Measurements from ENCODE around the gene SLC16A1.
A peak's percentile ranks its signal among the peaks of the same experiment; 100 is the strongest.
"Not testable (repeated sequence)": the region's sequence is repeated elsewhere in the genome, so short reads cannot be mapped to it uniquely, and the experiment has no call there.

Gene SLC16A1

GRCh38 chr1:112964347-112964746, 8.4 kb upstream of the SLC16A1 start:
- DNase-seq: no peak

GRCh38 chr1:112961072-112961471, 5.1 kb upstream of the SLC16A1 start:
- no peak for DNase-seq

GRCh38 chr1:112960384-112960783, 4.4 kb upstream of the SLC16A1 start:
- no peak for DNase-seq

- not testable (repeated sequence) for DNase-seq
Observed at GRCh38 chr1:112958236-112958635, 2.2 kb upstream of the SLC16A1 start.

GRCh38 chr1:112957133-112957812, 1.3 kb upstream of the SLC16A1 start:
- DNase-seq: peak; percentile 73

GRCh38 chr1:112956544-112957132, 642 bp upstream of the SLC16A1 start:
- no peak for DNase-seq

GRCh38 chr1:112954945-112955772, 837 bp downstream of the SLC16A1 start:
- DNase-seq: peak; percentile 85

GRCh38 chr1:112954017-112954650, 1.9 kb downstream of the SLC16A1 start:
- DNase-seq: no peak

- DNase-seq: no peak
Observed at GRCh38 chr1:112950426-112950825, 5.6 kb downstream of the SLC16A1 start.

- no peak for DNase-seq
Observed at GRCh38 chr1:112946683-112947082, 9.3 kb downstream of the SLC16A1 start.

- DNase-seq: no peak
Observed at GRCh38 chr1:112939810-112940209, 16.2 kb downstream of the SLC16A1 start.

- no peak for DNase-seq
Observed at GRCh38 chr1:112938210-112938609, 17.8 kb downstream of the SLC16A1 start.

- DNase-seq: no peak
Observed at GRCh38 chr1:112937495-112937894, 18.5 kb downstream of the SLC16A1 start.

GRCh38 chr1:112937070-112937469, 18.9 kb downstream of the SLC16A1 start:
- DNase-seq: no peak

GRCh38 chr1:112935461-112936111, 20.4 kb downstream of the SLC16A1 start:
- no peak for DNase-seq

GRCh38 chr1:112934577-112934976, 21.4 kb downstream of the SLC16A1 start:
- no peak for DNase-seq

- no peak for DNase-seq
Observed at GRCh38 chr1:112933820-112934571, 22.0 kb downstream of the SLC16A1 start.

GRCh38 chr1:112929979-112930378, 26.0 kb downstream of the SLC16A1 start:
- DNase-seq: no peak

- no peak for DNase-seq
Observed at GRCh38 chr1:112927462-112927990, 28.5 kb downstream of the SLC16A1 start.

GRCh38 chr1:112926858-112927257, 29.1 kb downstream of the SLC16A1 start:
- DNase-seq: no peak

GRCh38 chr1:112925015-112925414, 31.0 kb downstream of the SLC16A1 start:
- no peak for DNase-seq

- no peak for DNase-seq
Observed at GRCh38 chr1:112923959-112924349, 32.0 kb downstream of the SLC16A1 start.
